KMS-11 (cell line): ENCODE measurements around the gene UQCRHL.

Experiments used
- H2AFZ ChIP-seq: fragments of 200-600 bp; sonication (generic); 2 replicates; pipeline ENCODE4 v1.6.1; 2016; ENCODE audit warnings: antibody characterized with exemption, mixed run types, low read depth
- H3K27ac ChIP-seq: fragments of 200-600 bp; sonication (generic); 2 replicates; pipeline ENCODE4 v1.6.1; 2016; ENCODE audit warnings: mild to moderate bottlenecking, mixed run types
- H3K27me3 ChIP-seq: fragments of 200-600 bp; sonication (generic); 2 replicates; pipeline ENCODE4 v1.6.1; 2017; ENCODE audit warnings: mild to moderate bottlenecking, low read depth, mixed run types, moderate library complexity; ENCODE audit not compliant: insufficient read depth
- H3K36me3 ChIP-seq: fragments of 200-600 bp; sonication (generic); 2 replicates; pipeline ENCODE4 v1.6.1; 2017; ENCODE audit warnings: mild to moderate bottlenecking, mixed run types; ENCODE audit not compliant: insufficient read depth
- H3K4me1 ChIP-seq: fragments of 200-600 bp; sonication (generic); 2 replicates; pipeline ENCODE4 v1.6.1; 2016; ENCODE audit warnings: mild to moderate bottlenecking, low read depth, mixed run types; ENCODE audit not compliant: poor library complexity, severe bottlenecking
- H3K4me2 ChIP-seq: fragments of 200-600 bp; sonication (generic); 2 replicates; pipeline ENCODE4 v1.7.0; 2016; ENCODE audit warnings: mild to moderate bottlenecking, mixed run types
- H3K4me3 ChIP-seq: fragments of 200-600 bp; sonication (generic); IDR thresholded peaks from 2 replicates; pipeline ENCODE4 v1.6.1; 2017; ENCODE audit warnings: low read depth, low read length, mixed read lengths; ENCODE audit not compliant: insufficient read depth
- H3K79me2 ChIP-seq: fragments of 200-600 bp; sonication (generic); 2 replicates; pipeline ENCODE4 v1.6.1; 2016; ENCODE audit warnings: low read depth, mixed run types; ENCODE audit not compliant: insufficient read depth
- H3K9ac ChIP-seq: fragments of 200-600 bp; sonication (generic); 2 replicates; pipeline ENCODE4 v1.6.1; 2016; ENCODE audit warnings: mild to moderate bottlenecking, mixed run types
- H4K20me1 ChIP-seq: fragments of 200-600 bp; sonication (generic); 2 replicates; pipeline ENCODE4 v1.6.1; 2016; ENCODE audit warnings: mild to moderate bottlenecking, mixed run types; ENCODE audit not compliant: insufficient read depth
- TF ChIP-seq, protein P1 (sequence below): fragments of 200-600 bp; sonication (generic); conservative IDR thresholded peaks from 2 replicates; pipeline ENCODE4 v1.6.1; 2017; ENCODE audit warnings: low read depth, mild to moderate bottlenecking, antibody characterized with exemption, low read length, moderate library complexity, mixed read lengths

Gene UQCRHL

DNA sequence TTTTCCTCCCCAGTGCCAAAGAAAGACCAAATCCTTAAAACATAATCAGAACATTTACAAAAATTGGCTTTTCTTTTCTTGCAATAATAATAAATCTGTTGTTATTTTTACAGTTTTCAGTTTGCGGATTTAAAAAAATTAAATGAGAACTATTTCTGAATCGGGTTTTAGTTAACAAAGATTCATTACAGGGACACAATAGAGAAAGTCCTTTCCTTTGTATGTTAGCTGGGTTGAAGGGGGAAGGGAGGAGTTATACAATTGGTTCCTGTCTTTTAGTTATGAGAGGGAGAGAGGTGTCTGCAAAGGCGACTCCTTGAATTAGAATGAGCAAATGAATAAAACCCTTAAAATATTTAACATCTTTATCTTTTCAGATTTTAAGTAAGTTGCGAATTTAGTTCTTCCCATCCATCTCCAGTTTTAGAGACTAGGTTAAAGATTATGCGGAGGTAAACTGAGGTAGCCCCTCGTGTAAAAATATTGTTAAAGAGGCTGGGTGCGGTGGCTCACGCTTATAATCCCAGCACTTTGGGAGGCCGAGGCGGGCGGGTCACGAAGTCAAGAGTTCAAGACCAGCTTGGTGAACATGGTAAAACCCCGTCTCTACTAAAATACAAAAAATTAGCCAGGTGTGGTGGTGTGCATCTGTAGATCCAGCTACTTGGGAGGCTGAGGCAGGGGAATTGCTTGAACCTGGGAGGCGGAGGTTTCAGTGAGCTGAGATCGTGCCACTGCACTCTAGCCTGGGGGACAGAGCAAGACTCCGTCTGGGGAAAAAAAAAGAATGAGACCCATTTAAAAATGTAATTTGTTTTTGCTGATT is 44.0 kb upstream of the UQCRHL start:
- H3K36me3 ChIP-seq = no peaks in the 10 kb centered on the region
- H3K27ac ChIP-seq = peak overlapping the region; percentile 88; the same call in 1 of the 2 replicates
- peaks cover 29% of the 10 kb centered on the region for H4K20me1 ChIP-seq
- H2AFZ ChIP-seq = no peak overlapping the region
- peak overlapping the region; percentile 25; the same call in 1 of the 2 replicates for H3K9ac ChIP-seq
- peaks cover 91% of the 10 kb centered on the region for H3K79me2 ChIP-seq
- H3K4me3 ChIP-seq = peak overlapping the region; percentile 19
- H3K27me3 ChIP-seq = no peaks in the 10 kb centered on the region
- H3K4me2 ChIP-seq = peak overlapping the region; percentile 91
- peaks cover 60% of the 10 kb centered on the region for H3K4me1 ChIP-seq
- TF ChIP-seq, protein P1, sequence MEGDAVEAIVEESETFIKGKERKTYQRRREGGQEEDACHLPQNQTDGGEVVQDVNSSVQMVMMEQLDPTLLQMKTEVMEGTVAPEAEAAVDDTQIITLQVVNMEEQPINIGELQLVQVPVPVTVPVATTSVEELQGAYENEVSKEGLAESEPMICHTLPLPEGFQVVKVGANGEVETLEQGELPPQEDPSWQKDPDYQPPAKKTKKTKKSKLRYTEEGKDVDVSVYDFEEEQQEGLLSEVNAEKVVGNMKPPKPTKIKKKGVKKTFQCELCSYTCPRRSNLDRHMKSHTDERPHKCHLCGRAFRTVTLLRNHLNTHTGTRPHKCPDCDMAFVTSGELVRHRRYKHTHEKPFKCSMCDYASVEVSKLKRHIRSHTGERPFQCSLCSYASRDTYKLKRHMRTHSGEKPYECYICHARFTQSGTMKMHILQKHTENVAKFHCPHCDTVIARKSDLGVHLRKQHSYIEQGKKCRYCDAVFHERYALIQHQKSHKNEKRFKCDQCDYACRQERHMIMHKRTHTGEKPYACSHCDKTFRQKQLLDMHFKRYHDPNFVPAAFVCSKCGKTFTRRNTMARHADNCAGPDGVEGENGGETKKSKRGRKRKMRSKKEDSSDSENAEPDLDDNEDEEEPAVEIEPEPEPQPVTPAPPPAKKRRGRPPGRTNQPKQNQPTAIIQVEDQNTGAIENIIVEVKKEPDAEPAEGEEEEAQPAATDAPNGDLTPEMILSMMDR = no peak

DNA sequence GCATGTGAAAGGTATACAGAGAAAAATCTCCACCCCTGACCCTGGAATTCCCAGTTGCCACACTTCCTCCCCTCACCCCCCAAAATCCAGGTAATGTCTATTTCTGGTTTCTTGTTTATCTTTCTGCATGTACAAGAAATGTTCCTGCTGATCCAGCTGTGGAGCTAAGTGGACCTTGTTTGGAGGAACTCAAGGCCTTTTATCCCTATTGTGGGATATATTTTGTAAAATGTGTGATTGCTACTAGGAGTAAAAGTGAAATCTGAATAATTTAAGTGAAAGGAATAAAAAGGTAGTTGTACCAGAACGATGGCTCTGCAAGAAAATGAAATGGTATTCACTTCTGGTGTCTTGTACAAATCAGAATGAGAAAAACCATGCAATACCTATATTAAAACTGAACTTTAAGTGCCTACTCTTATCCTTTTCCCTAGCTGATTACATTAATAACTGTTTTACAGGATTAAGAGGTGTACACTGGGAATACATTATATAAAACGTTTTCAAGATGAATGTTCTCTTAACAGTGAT is 43.1 kb upstream of the UQCRHL start:
- no peaks in the 10 kb centered on the region for H3K36me3 ChIP-seq
- peak overlapping the region; percentile 88 for H3K27ac ChIP-seq
- TF ChIP-seq, protein P1 = no peak
- H3K27me3 ChIP-seq = no peaks in the 10 kb centered on the region
- no peak overlapping the region for H2AFZ ChIP-seq
- H3K4me2 ChIP-seq = peak overlapping the region; percentile 91
- H3K9ac ChIP-seq = peak overlapping the region; percentile 80; the same call in 1 of the 2 replicates
- H4K20me1 ChIP-seq = peaks cover 23% of the 10 kb centered on the region
- no peak overlapping the region for H3K4me3 ChIP-seq
- H3K79me2 ChIP-seq = peaks cover 82% of the 10 kb centered on the region
- peaks cover 60% of the 10 kb centered on the region for H3K4me1 ChIP-seq

DNA sequence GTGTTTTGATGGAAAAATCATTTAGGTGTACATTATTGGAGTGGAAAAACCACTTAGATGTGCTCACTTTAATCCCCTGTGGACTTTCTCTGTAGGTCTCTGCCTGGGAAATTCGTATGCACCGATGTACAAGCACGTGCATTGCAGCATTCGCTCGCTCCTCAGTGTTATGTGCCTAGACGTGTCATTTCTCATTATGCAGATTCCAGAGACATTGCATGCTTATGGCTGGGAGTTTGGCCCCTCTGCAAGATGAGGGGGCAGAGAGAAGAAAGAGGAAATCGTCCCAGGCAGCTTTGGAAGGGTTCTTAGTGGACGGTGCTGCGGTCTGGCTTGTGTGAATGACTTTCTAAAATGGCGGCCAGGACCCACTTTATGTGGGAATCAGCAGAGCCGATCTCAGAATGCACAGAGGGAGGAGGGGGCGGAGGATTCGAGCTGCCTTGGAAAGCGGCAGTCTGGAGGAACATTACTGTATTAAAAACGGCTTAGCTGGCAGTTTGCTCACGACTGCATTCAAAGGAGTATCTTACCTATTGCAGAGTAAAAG is 42.4 kb upstream of the UQCRHL start:
- Histone ChIP-seq H4K20me1 (peaks cover 16% of the 10 kb centered on the region), H3K4me1 (peaks cover 59% of the 10 kb centered on the region), H3K4me2 (peak overlapping the region; percentile 91), H3K27me3 (no peaks in the 10 kb centered on the region), H3K79me2 (peaks cover 75% of the 10 kb centered on the region), H3K27ac (peak overlapping the region; percentile 88), H3K9ac (peak overlapping the region; percentile 80), H2AFZ (0 out of 2 replicates have a peak overlapping the region, but pooled peaks have one; percentile 23), H3K4me3 (peak overlapping the region; percentile 86), H3K36me3 (no peaks in the 10 kb centered on the region)
- TF ChIP-seq, protein P1 = no peak

DNA sequence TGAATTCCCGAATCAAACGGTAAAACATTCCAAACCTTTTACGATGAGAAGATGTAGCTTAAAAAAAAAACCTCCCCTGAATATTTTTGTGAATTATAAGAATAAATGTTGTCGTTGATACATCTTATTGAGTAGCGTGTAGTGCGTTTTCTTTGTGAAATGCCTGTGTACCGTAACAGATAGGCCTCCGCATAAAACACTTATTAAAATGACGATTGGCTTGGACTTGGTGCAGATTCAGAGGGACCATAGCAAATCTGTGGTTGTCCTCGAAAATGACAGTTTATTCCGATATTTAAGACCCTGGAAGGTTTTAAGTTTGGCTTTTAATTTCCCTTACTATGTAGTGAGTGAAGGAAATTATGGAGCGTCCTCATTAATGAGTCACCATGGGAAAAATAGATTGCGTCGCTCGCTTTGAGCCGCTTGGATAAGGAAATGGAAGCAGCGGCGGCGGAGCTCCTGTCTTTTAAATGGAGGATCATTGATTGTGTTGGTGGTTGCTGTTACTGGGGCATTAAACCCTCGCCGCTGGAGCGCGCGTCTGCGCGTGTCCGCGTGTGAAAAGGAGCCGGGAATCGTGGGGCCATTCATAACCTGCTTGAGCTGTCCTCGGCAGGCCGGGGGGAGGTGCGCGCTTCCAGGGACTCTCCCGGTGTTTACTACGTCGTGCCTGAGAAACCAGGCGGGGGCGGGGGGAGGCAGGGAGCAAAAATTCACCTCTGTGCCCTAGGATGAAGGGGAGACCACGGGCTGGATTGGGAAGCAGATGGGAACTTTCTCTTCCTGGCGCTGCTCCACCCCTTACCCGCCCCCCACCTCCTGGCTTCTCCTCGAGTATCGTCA is 41.7 kb upstream of the UQCRHL start:
- Histone ChIP-seq H2AFZ (0 out of 2 replicates have a peak overlapping the region, but pooled peaks have one; percentile 23), H3K9ac (peak overlapping the region; percentile 80), H3K27me3 (no peaks in the 10 kb centered on the region), H4K20me1 (peaks cover 9% of the 10 kb centered on the region; the same call in 1 of the 2 replicates), H3K4me2 (peak overlapping the region; percentile 91), H3K27ac (peak overlapping the region; percentile 88), H3K36me3 (no peaks in the 10 kb centered on the region), H3K4me3 (peak overlapping the region; percentile 86), H3K79me2 (peaks cover 68% of the 10 kb centered on the region), H3K4me1 (peaks cover 59% of the 10 kb centered on the region)
- TF ChIP-seq, protein P1 = no peak
